SK-N-SH (cell line): ENCODE data around the gene C1orf174.

Experiments
- CTCF ChIP-seq: fragments of 200-600 bp; sonication (generic); IDR thresholded peaks from 2 replicates; pipeline ENCODE4 v1.6.1; 2017; ENCODE audit warnings: antibody characterized with exemption, mild to moderate bottlenecking, moderate library complexity
- GATA2 ChIP-seq: sonication (generic); formaldehyde crosslinking; IDR thresholded peaks from 2 replicates; pipeline ENCODE4 v1.5.0; 2020; ENCODE audit warnings: mild to moderate bottlenecking, missing genetic modification reagents

DNA sequence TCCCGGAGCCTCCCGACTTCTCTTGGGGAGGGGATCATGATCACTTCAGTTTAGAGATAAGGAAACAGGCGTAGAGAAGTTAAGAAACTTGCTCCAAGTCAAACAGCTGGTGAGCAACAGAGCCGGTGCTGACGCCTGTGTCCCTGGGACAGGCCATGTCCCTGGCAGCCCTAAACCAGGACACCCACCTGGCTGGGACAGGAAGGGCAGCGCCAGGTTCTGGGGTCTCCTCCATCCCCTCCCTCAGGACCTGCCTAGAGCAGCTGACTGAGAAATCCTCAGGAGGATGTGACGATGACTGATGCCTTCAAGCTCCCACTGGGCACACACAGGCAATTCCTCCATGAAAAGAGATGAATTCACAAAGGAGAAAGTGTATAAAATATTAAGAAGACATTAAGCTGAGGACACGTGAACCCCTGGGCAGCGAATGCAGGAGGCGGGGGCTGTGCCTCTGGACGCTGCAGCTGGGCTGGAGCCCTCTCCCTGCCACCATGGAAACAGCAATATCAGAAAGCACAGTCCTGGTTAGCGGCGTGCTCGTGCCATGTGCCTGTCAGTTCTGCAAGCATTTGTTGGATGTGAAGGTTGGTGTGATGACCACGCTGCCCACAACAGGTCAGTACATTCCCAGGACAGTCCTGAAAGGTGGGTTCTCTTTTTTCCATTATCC, 40.1 kb upstream of the C1orf174 start:
- TF ChIP-seq GATA2 (CRISPR knock-in tag), result no peak
- TF ChIP-seq CTCF, result no peak
